Sigmoid colon (tissue), 7 donors: ENCODE data around the gene NCAPG2. TPM values are rescaled to one million over a fixed set of nuclear protein-coding genes. Genes with fewer than 3 reads are reported as not detected.

Source experiments
- DNase-seq: peaks from one replicate; pipeline ENCODE4 v3.0.0-alpha.2; 2019
- H3K27ac ChIP-seq, 4 donors: fragments of 200-600 bp; sonication (generic); one replicate each; pipeline ENCODE4 v1.5.1; 2016 to 2019; ENCODE audit warnings: mild to moderate bottlenecking in 1 of 4
- H3K27me3 ChIP-seq, 3 donors: fragments of 200-600 bp; sonication (generic); one replicate each; pipeline ENCODE4 v1.5.1; 2019; ENCODE audit warnings: mild to moderate bottlenecking in 1 of 3
- H3K36me3 ChIP-seq, 4 donors: fragments of 200-600 bp; sonication (generic); one replicate each; pipeline ENCODE4 v1.5.1; 2016 to 2019
- H3K4me1 ChIP-seq, 4 donors: fragments of 200-600 bp; sonication (generic); one replicate each; pipeline ENCODE4 v1.5.1; 2017 to 2019
- H3K4me3 ChIP-seq, 4 donors: fragments of 200-600 bp; sonication (generic); one replicate each; pipeline ENCODE4 v1.5.1; 2017 to 2019; ENCODE audit warnings: mild to moderate bottlenecking in 2 of 4, moderate library complexity in 1 of 4
- H3K9me3 ChIP-seq, 4 donors: fragments of 200-600 bp in 3 of 4; sonication (generic) in 3 of 4; one replicate each; pipeline versions ENCODE4 v1.5.1 to v1.6.1; 2013 to 2019
- EP300 ChIP-seq, 4 donors: sonication (generic); formaldehyde crosslinking; IDR thresholded peaks; one replicate each; pipeline ENCODE4 v1.6.1; 2017; ENCODE audit warnings: antibody characterized with exemption in 4 of 4
- POLR2A ChIP-seq, 2 donors: fragments of 450-650 bp; IDR thresholded peaks; one replicate each; pipeline ENCODE4 v1.6.1; 2016; ENCODE audit warnings: antibody characterized with exemption in 2 of 2, mild to moderate bottlenecking in 2 of 2, moderate library complexity in 2 of 2
- POLR2AphosphoS5 ChIP-seq, 4 donors: sonication (generic); formaldehyde crosslinking; IDR thresholded peaks; one replicate each; pipeline ENCODE4 v1.6.1; 2017; ENCODE audit warnings: antibody characterized with exemption in 4 of 4
- WGBS, 2 donors: extraction: QIAGEN DNeasy Blood & Tissue Kit; methylation state at CpG; one replicate each; pipeline ENCODE4 v1.1.7; 2013; 5-methylcytosine and 5-hydroxymethylcytosine counted together
- intact Hi-C: fragments of 100-400 bp; cut with DNase I; formaldehyde crosslinking; loops from one replicate; pipeline ENCODE4 v1.15.1; 2023
- polyA plus RNA-seq, 3 donors: library from polyadenylated mRNA; stranded (reverse); fragments of 200-250 nt; gene quantifications; one replicate each; pipeline ENCODE4 v1.2.3, GENCODE V29; 2013
- total RNA-seq, 4 donors: library from RNA; depleted of rRNA; stranded (reverse); fragments of >200 nt; gene quantifications; one replicate each; pipeline ENCODE4 v1.1.0, GENCODE V29; 2016
- TF ChIP-seq, protein P1 (sequence below), 4 experiments: fragments of 450-650 bp in 3 of 4; fragments of 200-600 bp in 1 of 4; IDR thresholded peaks; one replicate each; pipeline ENCODE4 v1.5.1; 2016 to 2019; ENCODE audit warnings: antibody characterized with exemption in 4 of 4, mild to moderate bottlenecking in 3 of 4, moderate library complexity in 2 of 4
- donor health status: healthy with polysubstance abuse.
- donor health status: Bipolar disorder and iron deficiency.
- donor health status: healthy.

Gene NCAPG2
- total and polyA plus RNA-seq, 7 donors = 1.2 to 11.5 (median 4.4) TPM

DNA sequence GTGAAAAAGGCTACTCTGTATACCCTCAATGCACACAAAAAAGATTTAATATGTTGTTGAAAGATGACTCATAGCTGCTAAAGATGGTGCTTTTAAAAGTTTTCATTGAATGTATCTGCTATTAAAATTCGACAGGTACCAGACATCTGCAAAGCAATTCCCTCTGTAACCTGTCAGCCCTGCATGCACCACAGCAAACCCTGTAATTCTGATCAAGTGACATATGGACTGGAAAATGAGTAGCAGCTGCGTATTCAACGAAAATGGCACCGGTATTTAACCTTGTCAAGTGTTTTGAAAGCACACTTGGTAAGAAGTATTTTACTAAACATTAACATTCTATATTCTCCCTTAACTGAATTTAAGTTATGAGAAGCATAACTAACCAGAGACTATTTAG is 58.8 kb downstream of the NCAPG2 start:
- no peaks in the 10 kb centered on the region for H3K9me3 ChIP-seq
- no peak overlapping the region for H3K27ac ChIP-seq
- WGBS, 2 donors = 93 to 95% methylated on average over 4 of the region's 4 CpGs
- H3K4me1 ChIP-seq = peaks cover 0 to 10% (median 3%) of the 10 kb centered on the region in 4 donors
- no peak for TF ChIP-seq POLR2AphosphoS5 (IDR thresholded peaks at IDR 0.05)
- TF ChIP-seq, protein P1, sequence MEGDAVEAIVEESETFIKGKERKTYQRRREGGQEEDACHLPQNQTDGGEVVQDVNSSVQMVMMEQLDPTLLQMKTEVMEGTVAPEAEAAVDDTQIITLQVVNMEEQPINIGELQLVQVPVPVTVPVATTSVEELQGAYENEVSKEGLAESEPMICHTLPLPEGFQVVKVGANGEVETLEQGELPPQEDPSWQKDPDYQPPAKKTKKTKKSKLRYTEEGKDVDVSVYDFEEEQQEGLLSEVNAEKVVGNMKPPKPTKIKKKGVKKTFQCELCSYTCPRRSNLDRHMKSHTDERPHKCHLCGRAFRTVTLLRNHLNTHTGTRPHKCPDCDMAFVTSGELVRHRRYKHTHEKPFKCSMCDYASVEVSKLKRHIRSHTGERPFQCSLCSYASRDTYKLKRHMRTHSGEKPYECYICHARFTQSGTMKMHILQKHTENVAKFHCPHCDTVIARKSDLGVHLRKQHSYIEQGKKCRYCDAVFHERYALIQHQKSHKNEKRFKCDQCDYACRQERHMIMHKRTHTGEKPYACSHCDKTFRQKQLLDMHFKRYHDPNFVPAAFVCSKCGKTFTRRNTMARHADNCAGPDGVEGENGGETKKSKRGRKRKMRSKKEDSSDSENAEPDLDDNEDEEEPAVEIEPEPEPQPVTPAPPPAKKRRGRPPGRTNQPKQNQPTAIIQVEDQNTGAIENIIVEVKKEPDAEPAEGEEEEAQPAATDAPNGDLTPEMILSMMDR (IDR thresholded peaks at IDR 0.05) = no peak
- TF ChIP-seq POLR2A (IDR thresholded peaks at IDR 0.05) = no peak
- no peak for TF ChIP-seq EP300 (IDR thresholded peaks at IDR 0.05)
- no peak for DNase-seq
- intact Hi-C loops = no loop called here
- H3K4me3 ChIP-seq = no peak overlapping the region
- peaks cover 0 to 25% (median 6%) of the 10 kb centered on the region in 4 donors for H3K36me3 ChIP-seq
- H3K27me3 ChIP-seq = no peaks in the 10 kb centered on the region

DNA sequence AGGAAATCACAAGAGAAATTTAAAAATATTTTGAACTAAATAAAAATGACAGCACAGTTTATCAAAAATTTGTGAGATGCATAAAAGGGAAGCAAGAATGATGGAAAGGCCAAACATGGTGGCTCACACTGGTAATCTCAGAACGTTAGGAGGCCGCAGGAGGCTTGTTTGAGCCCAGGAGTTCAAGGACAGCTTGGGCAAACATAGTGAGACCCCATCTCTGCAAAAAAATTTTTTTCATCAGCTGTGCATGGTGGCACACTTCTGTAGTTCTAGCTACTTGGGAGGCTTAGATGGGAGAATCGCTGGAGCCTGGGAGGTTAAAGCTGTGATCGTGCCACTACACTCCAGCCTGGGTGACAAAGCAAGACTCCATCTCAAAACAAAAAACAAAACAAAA is 62.5 kb downstream of the NCAPG2 start:
- DNase-seq = no peak
- intact Hi-C loops = no loop called here
- Histone ChIP-seq H3K36me3 (peaks cover 0 to 25% (median 6%) of the 10 kb centered on the region in 4 donors), H3K9me3 (no peaks in the 10 kb centered on the region), H3K4me1 (no peaks in the 10 kb centered on the region), H3K27ac (no peak overlapping the region), H3K27me3 (no peaks in the 10 kb centered on the region), H3K4me3 (no peak overlapping the region)
- WGBS, 2 donors = 96% methylated on average over 4 of the region's 4 CpGs
- TF ChIP-seq POLR2AphosphoS5 (IDR thresholded peaks at IDR 0.05) (no peak), POLR2A (IDR thresholded peaks at IDR 0.05) (no peak), EP300 (IDR thresholded peaks at IDR 0.05) (no peak)
- TF ChIP-seq, protein P1 (IDR thresholded peaks at IDR 0.05) = no peak

DNA sequence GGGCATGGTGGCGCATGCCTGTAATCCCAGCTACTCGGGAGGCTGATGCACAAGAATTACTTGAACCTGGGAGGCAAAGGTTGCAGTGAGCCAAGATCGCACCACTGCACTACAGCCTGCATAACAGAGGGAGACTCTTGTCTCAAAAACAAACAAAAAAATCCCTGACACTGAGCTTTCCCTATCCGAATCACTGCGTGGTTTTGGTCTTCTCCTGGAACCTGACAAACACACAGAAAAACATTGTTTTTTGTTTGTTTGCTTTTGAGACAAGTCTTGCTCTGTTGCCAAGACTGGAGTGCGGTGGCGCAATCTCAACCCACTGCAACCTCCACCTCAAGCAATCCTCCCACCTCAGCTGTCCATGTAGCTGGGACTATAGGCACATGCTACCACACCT is 66.6 kb downstream of the NCAPG2 start:
- intact Hi-C loops = no loop called here
- Histone ChIP-seq H3K9me3 (no peaks in the 10 kb centered on the region), H3K27ac (no peak overlapping the region), H3K4me1 (no peaks in the 10 kb centered on the region), H3K36me3 (peaks cover 0 to 8% (median 0%) of the 10 kb centered on the region in 4 donors), H3K4me3 (no peak overlapping the region), H3K27me3 (no peaks in the 10 kb centered on the region)
- no peak for DNase-seq
- TF ChIP-seq, protein P1 (IDR thresholded peaks at IDR 0.05) = no peak
- TF ChIP-seq POLR2A (IDR thresholded peaks at IDR 0.05) = no peak
- no peak for TF ChIP-seq POLR2AphosphoS5 (IDR thresholded peaks at IDR 0.05)
- TF ChIP-seq EP300 (IDR thresholded peaks at IDR 0.05) = no peak
- WGBS, 2 donors = 91 to 97% methylated on average over 7 of the region's 7 CpGs

DNA sequence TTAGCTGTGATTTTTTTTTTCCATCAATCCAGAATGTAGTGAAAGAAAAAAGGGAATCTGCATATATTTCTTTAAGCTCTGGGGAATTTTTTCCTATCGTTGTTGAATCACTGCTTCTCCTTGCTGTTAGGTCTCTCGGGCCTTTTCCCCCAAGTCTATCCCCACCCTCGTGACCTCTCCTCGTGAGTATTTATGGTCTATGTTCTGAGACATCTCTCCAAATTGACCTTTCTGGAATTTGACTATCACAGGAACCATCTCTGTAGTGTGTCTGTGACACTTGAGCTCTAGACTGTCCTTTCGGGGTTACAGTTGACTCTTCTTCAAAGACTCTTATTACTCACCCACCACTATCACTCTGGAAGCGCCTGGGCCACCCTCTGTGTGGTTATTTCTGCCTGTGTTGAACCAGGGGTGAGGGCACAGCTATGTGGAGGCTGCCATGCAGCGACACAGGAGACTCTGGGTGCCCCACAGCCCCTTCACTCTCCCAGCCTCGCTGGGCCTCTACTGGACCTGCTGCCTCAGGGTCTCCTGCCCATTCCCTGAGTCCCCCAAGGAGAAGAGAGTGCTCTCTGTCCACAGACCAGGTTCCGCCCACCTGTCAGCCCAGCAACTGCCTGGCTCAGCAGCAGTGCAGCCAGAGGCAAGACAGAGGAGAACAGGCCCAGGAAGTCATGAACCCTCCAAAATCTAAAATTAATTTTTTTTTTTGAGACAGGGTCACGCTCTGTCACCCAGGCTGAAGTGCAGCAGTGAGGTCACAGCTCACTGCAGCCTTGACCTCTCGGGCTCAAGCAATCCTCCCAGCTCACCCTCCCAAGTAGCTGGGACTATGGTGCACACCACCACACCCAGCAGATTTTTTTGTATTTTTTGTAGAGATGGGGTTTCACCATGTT is 71.3 kb downstream of the NCAPG2 start:
- intact Hi-C loops = no loop called here
- Histone ChIP-seq H3K4me3 (no peak overlapping the region), H3K9me3 (no peaks in the 10 kb centered on the region), H3K27ac (no peak overlapping the region), H3K27me3 (no peaks in the 10 kb centered on the region), H3K36me3 (peaks cover 0 to 4% (median 1%) of the 10 kb centered on the region in 4 donors), H3K4me1 (no peaks in the 10 kb centered on the region)
- no peak for TF ChIP-seq POLR2AphosphoS5 (IDR thresholded peaks at IDR 0.05)
- no peak for TF ChIP-seq POLR2A (IDR thresholded peaks at IDR 0.05)
- no peak for TF ChIP-seq EP300 (IDR thresholded peaks at IDR 0.05)
- TF ChIP-seq, protein P1 (IDR thresholded peaks at IDR 0.05) = no peak
- WGBS, 2 donors = 88 to 96% methylated on average over 11 of the region's 11 CpGs
- DNase-seq = no peak
